Activated CD4-positive, alpha-beta T cell treated with anti-CD3 and anti-CD28 coated beads, Interleukin-2, amount 50 U/mL, for 16 hours (primary cell): Measurements from ENCODE around the gene AGPAT4.
A peak's percentile ranks its signal among the peaks of the same experiment; 100 is the strongest.
"Not testable (repeated sequence)": the region's sequence is repeated elsewhere in the genome, so short reads cannot be mapped to it uniquely, and the experiment has no call there.

Source experiments
- DNase-seq: peaks from one replicate; pipeline ENCODE4 v3.0.0-alpha.2; 2020

AGPAT4 gene

GRCh38 chr6:161136655-161137054 is 137.2 kb downstream of the AGPAT4 start:
- DNase-seq = no peak

GRCh38 chr6:161135695-161136591 is 137.9 kb downstream of the AGPAT4 start:
- DNase-seq = no peak

- no peak for DNase-seq
These were observed 139.1 kb downstream of the AGPAT4 start for GRCh38 chr6:161134550-161135298.

GRCh38 chr6:161133963-161134362 is 139.9 kb downstream of the AGPAT4 start:
- no peak for DNase-seq

- no peak for DNase-seq
These were observed 141.5 kb downstream of the AGPAT4 start for GRCh38 chr6:161132384-161132783.

- no peak for DNase-seq
These were observed 142.7 kb downstream of the AGPAT4 start for GRCh38 chr6:161130967-161131766.

- DNase-seq = no peak
These were observed 143.3 kb downstream of the AGPAT4 start for GRCh38 chr6:161130541-161130940.

- DNase-seq = peak; percentile 36
These were observed 145.1 kb downstream of the AGPAT4 start for GRCh38 chr6:161128680-161129196.

GRCh38 chr6:161128230-161128629 is 145.6 kb downstream of the AGPAT4 start:
- DNase-seq = peak; percentile 10

- DNase-seq = no peak
These were observed 146.7 kb downstream of the AGPAT4 start for GRCh38 chr6:161127071-161127740.

- no peak for DNase-seq
These were observed 148.3 kb downstream of the AGPAT4 start for GRCh38 chr6:161125591-161125990.

GRCh38 chr6:161123319-161123718 is 150.5 kb downstream of the AGPAT4 start:
- DNase-seq = not testable (repeated sequence)

GRCh38 chr6:161117942-161118341 is 155.9 kb downstream of the AGPAT4 start:
- no peak for DNase-seq

- no peak for DNase-seq
These were observed 156.6 kb downstream of the AGPAT4 start for GRCh38 chr6:161117308-161117707.

GRCh38 chr6:161116554-161116953 is 157.3 kb downstream of the AGPAT4 start:
- DNase-seq = no peak

- DNase-seq = peak; percentile 12
These were observed 158.4 kb downstream of the AGPAT4 start for GRCh38 chr6:161115468-161115867.

GRCh38 chr6:161111261-161111660 is 162.6 kb downstream of the AGPAT4 start:
- DNase-seq = peak; percentile 52

- no peak for DNase-seq
These were observed 163.7 kb downstream of the AGPAT4 start for GRCh38 chr6:161110028-161110779.

GRCh38 chr6:161109366-161109765 is 164.5 kb downstream of the AGPAT4 start:
- no peak for DNase-seq

GRCh38 chr6:161108916-161109315 is 164.9 kb downstream of the AGPAT4 start:
- no peak for DNase-seq
